Pancreas (tissue), 10 donors: ENCODE measurements around the gene HS6ST1. TPM values are rescaled to one million over a fixed set of nuclear protein-coding genes. Genes with fewer than 3 reads are reported as not detected.

ENCODE experiments used
- ATAC-seq, 4 donors: fragments of 200-7000 bp; cut with Tn5 transposase; one replicate each; pipeline versions ENCODE4 v1.8.0 to v1.9.1; 2020; ENCODE audit warnings: mild to moderate bottlenecking in 4 of 4, moderate library complexity in 4 of 4
- DNase-seq, 6 donors: peaks; one replicate each; pipeline ENCODE4 v3.0.0-alpha.2; 2020
- FAIRE-seq: peaks from 2 replicates; lab custom pipeline; 2012; peaks lifted over from hg19 to GRCh38; lab: Jason Lieb, UNC
- H3K27ac ChIP-seq, 4 donors: fragments of 200-600 bp; sonication (generic); 1 replicate in 3 of 4; 2 replicates in 1 of 4; pipeline versions ENCODE4 v1.5.0 to v1.8.0; 2020
- H3K27me3 ChIP-seq, 4 donors: fragments of 200-600 bp; one replicate each; pipeline ENCODE4 v1.8.0; 2021
- H3K36me3 ChIP-seq, 3 donors: fragments of 200-600 bp; sonication (generic) in 1 of 3; one replicate each; pipeline versions ENCODE4 v1.5.0 to v1.8.0; 2020 to 2021
- H3K4me1 ChIP-seq, 3 donors: fragments of 200-600 bp; one replicate each; pipeline ENCODE4 v1.8.0; 2021
- H3K4me3 ChIP-seq, 4 donors: fragments of 200-600 bp; sonication (generic) in 2 of 4; one replicate each; pipeline versions ENCODE4 v1.5.0 to v1.8.0; 2020 to 2021
- H3K9me3 ChIP-seq, 4 donors: fragments of 200-600 bp; one replicate each; pipeline ENCODE4 v1.8.0; 2021
- CTCF ChIP-seq, 4 donors: fragments of 200-600 bp; sonication (generic) in 3 of 4; IDR thresholded peaks; one replicate each; pipeline versions ENCODE4 v1.5.0 to v1.8.0; 2021; ENCODE audit warnings: antibody characterized with exemption in 4 of 4
- WGBS, 2 donors: extraction: QIAGEN DNeasy Blood & Tissue Kit; methylation state at CpG; one replicate each; pipeline ENCODE4 v1.1.7; 2013; 5-methylcytosine and 5-hydroxymethylcytosine counted together
- intact Hi-C, 3 donors: fragments of 100-400 bp; cut with DNase I; formaldehyde crosslinking; loops; one replicate each; pipeline versions ENCODE4 v1.11.1 to v1.14.2; 2022
- polyA plus RNA-seq, 2 donors: library from polyadenylated mRNA; stranded (reverse); fragments of 200-250 nt; gene quantifications; one replicate each; pipeline ENCODE4 v1.2.3, GENCODE V29; 2013
- total RNA-seq, 6 donors: library from RNA; stranded (reverse); fragmentation: NEBNext Ultra II Directional in 4 of 6; extraction: Animal tissue kit (Norgen Biotek cat#: 25700) in 4 of 6; gene quantifications; one replicate each; pipeline versions ENCODE4 v1.2.1 to v1.2.4, GENCODE V29; 2021 to 2023
- donor health status: healthy with polysubstance abuse.
- donor health status: DM: no; HTN: no; CAD: no; lungs with moderate emphysema.
- donor health status: DM: no; HTN: no; CAD: no.
- donor health status: control.
- donor health status: control.
- donor health status: Bipolar disorder and iron deficiency.
- donor health status: DM: yes; HTN: yes; CAD: no.
- donor health status: DM: no; HTN: no; CAD: no.
- donor health status: DM: no; HTN: no; CAD: no.
- donor health status: DM: yes; HTN: yes; CAD: no.

The HS6ST1 gene
- total and polyA plus RNA-seq, 8 donors = 20.7 to 47.8 (median 25.5) TPM

GRCh38 chr2:128282976-128283810, 35.5 kb downstream of the HS6ST1 start:
- no peaks in the 10 kb centered on the region for H3K4me1 ChIP-seq
- no peak for TF ChIP-seq CTCF (IDR thresholded peaks at IDR 0.05)
- no peaks in the 10 kb centered on the region for H3K36me3 ChIP-seq
- DNase-seq = peak in 3 of 6 donors; percentile 27 to 53 (median 47)
- 88 to 90% methylated on average over 8 of the region's 8 CpGs for WGBS, 2 donors
- no peaks in the 10 kb centered on the region for H3K9me3 ChIP-seq
- H3K27me3 ChIP-seq = no peaks in the 10 kb centered on the region
- no peak overlapping the region for H3K4me3 ChIP-seq
- no peak for FAIRE-seq
- intact Hi-C loops = no loop called here
- H3K27ac ChIP-seq = no peak overlapping the region
- ATAC-seq = peak in 2 of 4 donors; percentile 7 to 24

- ATAC-seq (peak in 2 of 4 donors; percentile 20 to 33), FAIRE-seq (no peak), DNase-seq (peak in 3 of 6 donors; percentile 21 to 80 (median 59))
- no peaks in the 10 kb centered on the region for H3K9me3 ChIP-seq
- H3K36me3 ChIP-seq = no peaks in the 10 kb centered on the region
- no peak for TF ChIP-seq CTCF (IDR thresholded peaks at IDR 0.05)
- 87 to 89% methylated on average over 24 of the region's 24 CpGs for WGBS, 2 donors
- no peaks in the 10 kb centered on the region for H3K27me3 ChIP-seq
- H3K27ac ChIP-seq = no peak overlapping the region
- no peak overlapping the region for H3K4me3 ChIP-seq
- intact Hi-C loops = no loop called here
- no peaks in the 10 kb centered on the region for H3K4me1 ChIP-seq
These were observed 36.3 kb downstream of the HS6ST1 start for GRCh38 chr2:128282246-128282975.

GRCh38 chr2:128281852-128282245, 36.8 kb downstream of the HS6ST1 start:
- intact Hi-C loops = no loop called here
- DNase-seq = peak in 4 of 6 donors; percentile 5 to 33 (median 20)
- WGBS, 2 donors = 85 to 89% methylated on average over 2 of the region's 2 CpGs
- Histone ChIP-seq H3K4me3 (no peak overlapping the region), H3K9me3 (no peaks in the 10 kb centered on the region), H3K27me3 (no peaks in the 10 kb centered on the region), H3K36me3 (no peaks in the 10 kb centered on the region), H3K4me1 (no peaks in the 10 kb centered on the region), H3K27ac (no peak overlapping the region)
- ATAC-seq = peak in 1 of 4 donors; percentile 2
- no peak for TF ChIP-seq CTCF (IDR thresholded peaks at IDR 0.05)
- no peak for FAIRE-seq

- peaks cover 0 to under 1% (median 0%) of the 10 kb centered on the region in 3 donors for H3K36me3 ChIP-seq
- FAIRE-seq = no peak
- peak in 3 of 4 donors; percentile 55 to 63 (median 59) for ATAC-seq
- H3K27ac ChIP-seq = no peak overlapping the region
- peak in 4 of 6 donors; percentile 20 to 68 (median 36) for DNase-seq
- no peak for TF ChIP-seq CTCF (IDR thresholded peaks at IDR 0.05)
- H3K4me1 ChIP-seq = no peaks in the 10 kb centered on the region
- intact Hi-C loops = no loop called here
- H3K9me3 ChIP-seq = no peaks in the 10 kb centered on the region
- no peak overlapping the region for H3K4me3 ChIP-seq
- H3K27me3 ChIP-seq = no peaks in the 10 kb centered on the region
- WGBS, 2 donors = 64 to 73% methylated on average over 5 of the region's 5 CpGs
These were observed 37.8 kb downstream of the HS6ST1 start for GRCh38 chr2:128280901-128281321.
